ENCODE measurements around the gene DOCK9.

The DOCK9 gene

GRCh38 chr13:98853771-98854221 is 124.1 kb downstream of the DOCK9 start:
- DNase-seq (ENCODE audit: low read depth, low spot score): no peak

GRCh38 chr13:98851276-98851675 is 126.6 kb downstream of the DOCK9 start:
- no peak for DNase-seq (ENCODE audit: low read depth, low spot score)

GRCh38 chr13:98848746-98849145 is 129.1 kb downstream of the DOCK9 start:
- DNase-seq (ENCODE audit: low read depth, low spot score): no peak

- DNase-seq (ENCODE audit: low read depth, low spot score): peak; percentile 75
Measured at GRCh38 chr13:98847780-98848179, 130.1 kb downstream of the DOCK9 start.

GRCh38 chr13:98846986-98847385 is 130.9 kb downstream of the DOCK9 start:
- no peak for DNase-seq (ENCODE audit: low read depth, low spot score)

GRCh38 chr13:98846521-98846920 is 131.3 kb downstream of the DOCK9 start:
- DNase-seq (ENCODE audit: low read depth, low spot score): no peak

- DNase-seq (ENCODE audit: low read depth, low spot score): no peak
Measured at GRCh38 chr13:98845742-98846141, 132.1 kb downstream of the DOCK9 start.

- DNase-seq (ENCODE audit: low read depth, low spot score): no peak
Measured at GRCh38 chr13:98844021-98844420, 133.8 kb downstream of the DOCK9 start.

- no peak for DNase-seq (ENCODE audit: low read depth, low spot score)
Measured at GRCh38 chr13:98843482-98843877, 134.4 kb downstream of the DOCK9 start.

GRCh38 chr13:98842858-98843481 is 134.9 kb downstream of the DOCK9 start:
- DNase-seq (ENCODE audit: low read depth, low spot score): peak; percentile 57

- DNase-seq (ENCODE audit: low read depth, low spot score): no peak
Measured at GRCh38 chr13:98842070-98842469, 135.8 kb downstream of the DOCK9 start.

GRCh38 chr13:98839856-98840769 is 137.8 kb downstream of the DOCK9 start:
- DNase-seq (ENCODE audit: low read depth, low spot score): peak; percentile 91

- DNase-seq (ENCODE audit: low read depth, low spot score): no peak
Measured at GRCh38 chr13:98838776-98839175, 139.1 kb downstream of the DOCK9 start.

GRCh38 chr13:98837896-98838295 is 140.0 kb downstream of the DOCK9 start:
- no peak for DNase-seq (ENCODE audit: low read depth, low spot score)

- DNase-seq (ENCODE audit: low read depth, low spot score): no peak
Measured at GRCh38 chr13:98835156-98835555, 142.7 kb downstream of the DOCK9 start.

- DNase-seq (ENCODE audit: low read depth, low spot score): peak; percentile 45
Measured at GRCh38 chr13:98834254-98834960, 143.5 kb downstream of the DOCK9 start.

- no peak for DNase-seq (ENCODE audit: low read depth, low spot score)
Measured at GRCh38 chr13:98831236-98831635, 146.6 kb downstream of the DOCK9 start.

- DNase-seq (ENCODE audit: low read depth, low spot score): no peak
Measured at GRCh38 chr13:98829541-98829940, 148.3 kb downstream of the DOCK9 start.

GRCh38 chr13:98828614-98829013 is 149.2 kb downstream of the DOCK9 start:
- no peak for DNase-seq (ENCODE audit: low read depth, low spot score)

- DNase-seq (ENCODE audit: low read depth, low spot score): peak; percentile 55
Measured at GRCh38 chr13:98827449-98827848, 150.4 kb downstream of the DOCK9 start.

GRCh38 chr13:98826146-98826545 is 151.7 kb downstream of the DOCK9 start:
- DNase-seq (ENCODE audit: low read depth, low spot score): no peak

- DNase-seq (ENCODE audit: low read depth, low spot score): no peak
Measured at GRCh38 chr13:98825659-98826058, 152.2 kb downstream of the DOCK9 start.
